Kidney (tissue), 14 donors: Measurements from ENCODE around the gene DOK7. TPM values are rescaled to one million over a fixed set of nuclear protein-coding genes. Genes with fewer than 3 reads are reported as not detected.

Experiments
- DNase-seq, 5 donors: peaks; one replicate each; pipeline ENCODE4 v3.0.0-alpha.2; 2013 to 2020
- FAIRE-seq: peaks from 2 replicates; lab custom pipeline; 2012; peaks lifted over from hg19 to GRCh38; lab: Jason Lieb, UNC
- H3K27ac ChIP-seq, 2 donors: one replicate each; pipeline ENCODE4 v1.7.0; 2013; ENCODE audit warnings: low read depth in 2 of 2, low read length in 2 of 2, inconsistent platforms in 1 of 2
- H3K27me3 ChIP-seq: one replicate; pipeline ENCODE4 v1.7.1; 2013; ENCODE audit warnings: low read length, inconsistent platforms; ENCODE audit not compliant: control insufficient read depth, insufficient read depth
- H3K36me3 ChIP-seq, 3 donors: one replicate each; pipeline versions ENCODE4 v1.7.0 to v1.7.1; 2013; ENCODE audit warnings: low read length in 3 of 3, control low read depth in 1 of 3, inconsistent platforms in 1 of 3; ENCODE audit not compliant: insufficient read depth in 3 of 3, control insufficient read depth in 2 of 3
- H3K4me1 ChIP-seq, 3 donors: one replicate each; pipeline versions ENCODE4 v1.7.0 to v1.7.1; 2013; ENCODE audit warnings: low read length in 3 of 3, inconsistent platforms in 1 of 3, low read depth in 1 of 3; ENCODE audit not compliant: control insufficient read depth in 2 of 3, insufficient read depth in 2 of 3
- H3K4me3 ChIP-seq, 3 donors: one replicate each; pipeline versions ENCODE4 v1.7.0 to v1.8.1; 2013; ENCODE audit warnings: low read length in 3 of 3, control low read depth in 1 of 3, inconsistent platforms in 1 of 3
- H3K9ac ChIP-seq, 3 donors: one replicate each; pipeline versions ENCODE4 v1.7.0 to v1.7.1; 2013; ENCODE audit warnings: low read length in 3 of 3, control low read depth in 1 of 3, inconsistent platforms in 1 of 3
- H3K9me3 ChIP-seq, 3 donors: one replicate each; pipeline versions ENCODE4 v1.7.0 to v1.7.1; 2013; ENCODE audit warnings: low read length in 3 of 3, control low read depth in 1 of 3, inconsistent platforms in 1 of 3; ENCODE audit not compliant: control insufficient read depth in 2 of 3, insufficient read depth in 1 of 3
- intact Hi-C: fragments of 100-400 bp; cut with DNase I; formaldehyde crosslinking; loops from one replicate; pipeline ENCODE4 v1.11.1; 2022
- polyA plus RNA-seq: library from polyadenylated mRNA; stranded (reverse); fragments of 350-450 nt; fragmentation: Illumina TruSeq; extraction: RNeasy Lipid Tissue Mini Kit (QIAGEN cat#74804); gene quantifications from one replicate; pipeline ENCODE4 v1.2.3, GENCODE V29; 2014; ENCODE audit warnings: low read depth, low replicate concordance; ENCODE audit not compliant: insufficient read depth
- total RNA-seq: library from RNA; stranded (reverse); fragmentation: NEBNext Ultra II Directional; extraction: Animal tissue kit (Norgen Biotek cat#: 25700); gene quantifications from one replicate; pipeline ENCODE4 v1.2.1, GENCODE V29; 2021
- TF ChIP-seq, protein P1 (sequence below): IDR thresholded peaks from 3 replicates; pipeline ENCODE4 v1.5.1; 2012; ENCODE audit warnings: mild to moderate bottlenecking, moderate library complexity, borderline replicate concordance; ENCODE audit not compliant: insufficient read depth; ENCODE audit errors: extremely low read depth
- donor health status: control.
- donor health status: control.
- donor health status: control.
- donor health status: control.
- donor health status: control.
- donor health status: DM: yes; HTN: yes; CAD: no.
- donor health status: Normal renal cell carcinoma (clear cell type).

The DOK7 gene
- total and polyA plus RNA-seq, 2 donors from 2014 or later: 1.2 to 7.0 TPM

DNA sequence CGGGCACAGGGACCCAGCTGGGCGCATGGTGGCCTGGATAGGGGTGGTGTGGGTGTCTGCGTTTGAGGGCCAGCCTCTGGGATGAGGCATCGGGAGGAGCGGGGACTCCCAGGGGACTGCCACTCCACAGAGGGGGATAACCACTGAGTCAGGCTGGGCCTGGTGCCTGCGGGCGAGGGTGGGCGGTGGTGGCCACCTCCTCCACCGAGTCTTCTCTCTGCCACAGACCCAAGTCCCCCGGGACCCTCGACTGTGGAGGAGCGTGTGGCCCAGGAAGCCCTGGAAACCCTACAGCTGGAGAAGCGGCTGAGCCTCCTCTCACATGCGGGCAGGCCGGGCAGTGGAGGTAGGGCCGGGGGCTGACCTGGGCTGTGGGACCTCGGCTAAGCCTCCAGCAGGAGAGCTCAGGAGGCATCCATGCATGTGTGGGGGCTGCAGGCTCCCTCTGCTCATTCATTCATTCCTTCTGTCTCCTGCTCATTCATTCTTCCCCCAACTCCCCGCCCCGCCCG, 26.4 kb downstream of the DOK7 start:
- Histone ChIP-seq H3K4me1 (peaks cover 0 to 8% (median 0%) of the 10 kb centered on the region in 3 donors), H3K4me3 (no peak overlapping the region), H3K27me3 (no peaks in the 10 kb centered on the region), H3K36me3 (no peaks in the 10 kb centered on the region), H3K27ac (no peak overlapping the region), H3K9me3 (no peaks in the 10 kb centered on the region), H3K9ac (no peak overlapping the region)
- intact Hi-C loops: no loop called here
- DNase-seq: no peak
- TF ChIP-seq, protein P1, sequence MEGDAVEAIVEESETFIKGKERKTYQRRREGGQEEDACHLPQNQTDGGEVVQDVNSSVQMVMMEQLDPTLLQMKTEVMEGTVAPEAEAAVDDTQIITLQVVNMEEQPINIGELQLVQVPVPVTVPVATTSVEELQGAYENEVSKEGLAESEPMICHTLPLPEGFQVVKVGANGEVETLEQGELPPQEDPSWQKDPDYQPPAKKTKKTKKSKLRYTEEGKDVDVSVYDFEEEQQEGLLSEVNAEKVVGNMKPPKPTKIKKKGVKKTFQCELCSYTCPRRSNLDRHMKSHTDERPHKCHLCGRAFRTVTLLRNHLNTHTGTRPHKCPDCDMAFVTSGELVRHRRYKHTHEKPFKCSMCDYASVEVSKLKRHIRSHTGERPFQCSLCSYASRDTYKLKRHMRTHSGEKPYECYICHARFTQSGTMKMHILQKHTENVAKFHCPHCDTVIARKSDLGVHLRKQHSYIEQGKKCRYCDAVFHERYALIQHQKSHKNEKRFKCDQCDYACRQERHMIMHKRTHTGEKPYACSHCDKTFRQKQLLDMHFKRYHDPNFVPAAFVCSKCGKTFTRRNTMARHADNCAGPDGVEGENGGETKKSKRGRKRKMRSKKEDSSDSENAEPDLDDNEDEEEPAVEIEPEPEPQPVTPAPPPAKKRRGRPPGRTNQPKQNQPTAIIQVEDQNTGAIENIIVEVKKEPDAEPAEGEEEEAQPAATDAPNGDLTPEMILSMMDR: no peak
- FAIRE-seq: no peak

DNA sequence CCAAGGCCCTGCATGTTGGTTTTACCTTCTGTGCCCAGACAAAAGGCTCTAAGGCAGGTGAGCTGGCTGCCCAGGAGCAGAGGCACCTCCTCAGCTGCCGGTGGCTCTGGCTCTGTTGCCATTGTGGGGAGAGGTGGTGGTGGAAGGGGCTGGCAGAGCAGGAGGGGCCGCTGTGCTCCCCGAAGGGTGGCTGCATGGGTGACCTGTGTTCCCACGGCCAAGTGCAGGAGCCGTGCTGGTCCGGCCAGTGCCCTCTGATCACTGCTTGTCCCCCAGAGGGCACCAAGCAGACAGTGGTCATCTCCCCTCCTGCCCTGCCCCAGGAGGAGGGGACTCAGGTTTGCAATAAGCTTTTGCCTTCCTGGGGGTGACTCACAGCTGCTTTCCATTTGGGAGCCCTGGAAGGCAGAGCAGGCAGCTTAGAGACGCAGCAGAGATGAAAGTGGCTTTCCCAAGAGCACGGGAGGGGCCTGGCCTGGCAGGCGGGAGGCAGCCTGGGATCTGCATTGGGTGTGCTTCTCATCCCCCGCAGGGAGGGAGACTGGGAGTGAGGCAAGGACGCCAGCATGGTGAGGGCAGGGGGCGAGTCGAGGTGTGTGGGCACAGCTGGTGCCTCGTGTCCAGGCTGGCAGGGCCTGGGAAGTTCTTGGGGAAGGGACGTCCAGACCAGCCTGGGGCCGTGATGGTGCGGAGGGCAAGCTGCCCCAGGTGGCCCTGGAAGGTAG, 28.7 kb downstream of the DOK7 start:
- intact Hi-C loops: no loop called here
- TF ChIP-seq, protein P1: no peak
- no peaks in the 10 kb centered on the region for H3K27me3 ChIP-seq
- no peak overlapping the region for H3K9ac ChIP-seq
- FAIRE-seq (no peak), DNase-seq (no peak)
- no peaks in the 10 kb centered on the region for H3K36me3 ChIP-seq
- no peaks in the 10 kb centered on the region for H3K9me3 ChIP-seq
- no peak overlapping the region for H3K27ac ChIP-seq
- H3K4me3 ChIP-seq: no peak overlapping the region
- no peaks in the 10 kb centered on the region for H3K4me1 ChIP-seq

DNA sequence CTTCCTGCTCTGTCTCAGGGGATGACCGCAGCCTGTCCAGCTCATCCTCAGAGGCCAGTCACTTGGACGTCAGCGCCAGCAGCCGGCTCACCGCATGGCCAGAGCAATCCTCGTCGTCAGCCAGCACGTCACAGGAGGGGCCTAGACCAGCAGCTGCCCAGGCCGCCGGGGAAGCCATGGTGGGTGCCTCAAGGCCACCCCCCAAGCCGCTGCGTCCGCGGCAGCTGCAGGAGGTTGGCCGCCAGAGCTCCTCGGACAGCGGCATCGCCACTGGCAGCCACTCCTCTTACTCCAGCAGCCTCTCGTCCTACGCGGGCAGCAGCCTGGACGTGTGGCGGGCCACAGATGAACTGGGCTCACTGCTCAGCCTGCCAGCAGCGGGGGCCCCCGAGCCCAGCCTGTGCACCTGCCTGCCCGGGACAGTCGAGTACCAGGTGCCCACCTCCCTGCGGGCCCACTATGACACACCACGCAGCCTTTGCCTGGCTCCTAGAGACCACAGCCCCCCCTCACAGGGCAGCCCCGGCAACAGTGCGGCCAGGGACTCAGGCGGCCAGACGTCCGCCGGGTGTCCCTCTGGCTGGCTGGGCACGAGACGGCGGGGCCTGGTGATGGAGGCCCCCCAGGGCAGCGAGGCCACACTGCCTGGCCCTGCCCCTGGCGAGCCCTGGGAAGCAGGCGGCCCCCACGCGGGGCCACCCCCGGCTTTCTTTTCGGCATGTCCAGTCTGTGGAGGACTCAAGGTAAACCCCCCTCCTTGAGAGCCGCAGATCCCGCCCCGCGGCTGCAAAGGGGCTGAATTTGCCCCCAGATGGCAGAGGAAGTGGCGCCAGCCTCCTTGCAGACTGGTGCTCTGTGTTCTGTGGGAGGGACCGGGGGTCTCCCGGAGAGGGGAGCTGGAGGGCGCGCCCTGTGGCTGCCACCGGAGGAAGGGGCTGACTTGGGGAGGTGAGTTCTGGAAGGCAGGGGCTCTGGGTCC, 29.9 kb downstream of the DOK7 start:
- intact Hi-C loops: no loop called here
- FAIRE-seq (no peak), DNase-seq (peak in 3 of 5 donors; percentile 41 to 58 (median 42))
- H3K4me3 ChIP-seq: no peak overlapping the region
- no peaks in the 10 kb centered on the region for H3K9me3 ChIP-seq
- TF ChIP-seq, protein P1: no peak
- H3K4me1 ChIP-seq: no peaks in the 10 kb centered on the region
- no peak overlapping the region for H3K27ac ChIP-seq
- no peak overlapping the region for H3K9ac ChIP-seq
- H3K36me3 ChIP-seq: no peaks in the 10 kb centered on the region
- H3K27me3 ChIP-seq: no peaks in the 10 kb centered on the region
